HepG2 (cell line): Measurements from ENCODE around the gene B3GNT7. TPM values are rescaled to one million over a fixed set of nuclear protein-coding genes. Genes with fewer than 3 reads are reported as not detected.
A peak's percentile ranks its signal among the peaks of the same experiment; 100 is the strongest.

ENCODE experiments used
- ATAC-seq: fragments of 200-7000 bp; cut with Tn5 transposase; 3 replicates; pipeline ENCODE4 v1.9.1; 2020; ENCODE audit warnings: mild to moderate bottlenecking, moderate library complexity
- BruUV-seq: library from RNA; stranded (reverse); fragments of 400-500 nt; replicated peaks from 2 replicates; lab custom pipeline; 2021; lab: Mats Ljungman, UMichigan
- CTCF ChIA-PET: fragments of 300-600 bp; formaldehyde crosslinking; extraction: SDS; loops from one replicate; lab custom pipeline; 2021; ENCODE audit warnings: low total read pairs, inconsistent platforms, low intra/inter-chr PET ratio; lab: Yijun Ruan, JAX
- POLR2A ChIA-PET: fragments of 350-600 bp; sonication (Branson Sonifier 250); formaldehyde crosslinking; loops from one replicate; lab custom pipeline; 2020; ENCODE audit warnings: antibody characterized with exemption, inconsistent platforms; lab: Yijun Ruan, JAX
- DNase-seq: peaks from one replicate; pipeline ENCODE4 v3.0.0-alpha.2; 2015; ENCODE audit warnings: low spot score
- FAIRE-seq: peaks from 3 replicates; lab custom pipeline; 2011; peaks lifted over from hg19 to GRCh38; lab: Jason Lieb, UNC
- H2AFZ ChIP-seq: one replicate; pipeline ENCODE4 v1.6.1; 2011; ENCODE audit warnings: low read length, inconsistent platforms
- H3K27ac ChIP-seq: fragments of 300-600 bp; 3 replicates; pipeline ENCODE4 v1.8.0; 2011; ENCODE audit warnings: mixed run types, mild to moderate bottlenecking, mixed read lengths, low read length, inconsistent platforms; ENCODE audit not compliant: insufficient read depth; ENCODE audit errors: extremely low read length
- H3K27me3 ChIP-seq, 2 experiments: fragments of 200-600 bp in 1 of 2; 2 replicates in 1 of 2; 3 replicates in 1 of 2; pipeline versions ENCODE4 v1.6.0 to v1.8.0; 2011; ENCODE audit warnings: low read length in 2 of 2, mild to moderate bottlenecking in 2 of 2, moderate library complexity in 2 of 2, inconsistent platforms in 1 of 2; ENCODE audit not compliant: insufficient read depth in 2 of 2, control insufficient read depth in 1 of 2
- H3K36me3 ChIP-seq, 2 experiments: fragments of 200-600 bp in 1 of 2; replicated peaks in 1 of 2; 2 replicates in 1 of 2; 3 replicates in 1 of 2; pipeline versions ENCODE4 v1.5.1 to v1.8.0; 2011; ENCODE audit warnings: low read length in 2 of 2, inconsistent platforms in 1 of 2; ENCODE audit not compliant: insufficient read depth in 2 of 2, control insufficient read depth in 1 of 2
- H3K4me1 ChIP-seq: 2 replicates; pipeline ENCODE4 v1.5.1; 2012; ENCODE audit warnings: low read length, inconsistent platforms; ENCODE audit not compliant: insufficient read depth
- H3K4me2 ChIP-seq: 2 replicates; pipeline ENCODE4 v1.6.0; 2011; ENCODE audit warnings: low read depth, low read length, inconsistent platforms
- H3K4me3 ChIP-seq, 3 experiments: fragments of 200-600 bp in 1 of 3; sonication (generic), shearing (Covaris generic) in 1 of 3; replicated peaks in 1 of 3; 2 replicates each; pipeline ENCODE4 v1.5.1; 2011 to 2016; ENCODE audit warnings: low read length in 3 of 3, inconsistent platforms in 2 of 3, low read depth in 2 of 3, mild to moderate bottlenecking in 2 of 3, control low read depth in 1 of 3, mixed read lengths in 1 of 3; ENCODE audit not compliant: insufficient read depth in 1 of 3
- H3K79me2 ChIP-seq: one replicate; pipeline ENCODE4 v1.6.1; 2011; ENCODE audit warnings: low read length, inconsistent platforms; ENCODE audit not compliant: insufficient read depth
- H3K9ac ChIP-seq: 2 replicates; pipeline ENCODE4 v1.6.0; 2011; ENCODE audit warnings: mild to moderate bottlenecking, low read depth, low read length, inconsistent platforms; ENCODE audit not compliant: insufficient read depth
- H3K9me3 ChIP-seq: 2 replicates; pipeline ENCODE4 v1.5.1; 2012; ENCODE audit warnings: mild to moderate bottlenecking, low read length
- H4K20me1 ChIP-seq: 2 replicates; pipeline ENCODE4 v1.6.0; 2011; ENCODE audit warnings: inconsistent platforms, mild to moderate bottlenecking, low read length, moderate library complexity; ENCODE audit not compliant: insufficient read depth
- BHLHE40 ChIP-seq: IDR thresholded peaks from 2 replicates; pipeline ENCODE4 v1.6.1; 2011; ENCODE audit warnings: low read length, improper control_type of control experiment
- FOSL2 ChIP-seq: sonication (generic); formaldehyde crosslinking; IDR thresholded peaks from 2 replicates; pipeline ENCODE4 v1.4.0; 2020; ENCODE audit warnings: missing genetic modification reagents
- IRF9 ChIP-seq: sonication (generic); formaldehyde crosslinking; IDR thresholded peaks from 2 replicates; pipeline ENCODE4 v1.8.0; 2022; ENCODE audit warnings: missing genetic modification reagents, mild to moderate bottlenecking, borderline replicate concordance
- SOX13 ChIP-seq, 3 experiments: fragments of 450-650 bp in 1 of 3; sonication (generic) in 1 of 3; formaldehyde crosslinking in 1 of 3; IDR thresholded peaks in 2 of 3; conservative IDR thresholded peaks in 1 of 3; 2 replicates each; pipeline versions ENCODE4 v1.5.0 to v1.6.1; 2016 to 2020; ENCODE audit warnings: antibody characterized with exemption in 1 of 3, mild to moderate bottlenecking in 1 of 3, missing compliant biosample characterization in 1 of 3, missing genetic modification reagents in 1 of 3, moderate library complexity in 1 of 3
- SOX5 ChIP-seq: IDR thresholded peaks from 2 replicates; pipeline ENCODE4 v1.6.1; 2016; ENCODE audit warnings: borderline replicate concordance
- TEAD2 ChIP-seq: sonication (generic); formaldehyde crosslinking; IDR thresholded peaks from 2 replicates; pipeline ENCODE4 v1.9.0; 2021; ENCODE audit warnings: missing genetic modification reagents
- ZNF768 ChIP-seq: sonication (generic); formaldehyde crosslinking; IDR thresholded peaks from 2 replicates; pipeline ENCODE4 v1.4.0; 2020; ENCODE audit warnings: missing genetic modification reagents
- WGBS: methylation state at CpG from one replicate; pipeline ENCODE4 v1.1.6; 2017; ENCODE audit warnings: low lambda C conversion rate; 5-methylcytosine and 5-hydroxymethylcytosine counted together
- in situ Hi-C: cut with HindIII; loops from 2 replicates; pipeline ENCODE4 v1.10.0; 2017; ENCODE audit warnings: low pct_unique_long_range_greater_than_20kb; ENCODE audit not compliant: extremely low pct_ligation_motif_present
- intact Hi-C: fragments of 100-400 bp; cut with micrococcal nuclease; formaldehyde crosslinking; loops from one replicate; pipeline ENCODE4 v1.10.0; 2022; ENCODE audit not compliant: unreplicated experiment
- polyA plus RNA-seq, 8 experiments: library from polyadenylated mRNA; depleted of rRNA in 3 of 8; stranded (reverse) in 7 of 8; unstranded in 1 of 8; fragments of >200 nt; fragmentation: Illumina TruSeq in 4 of 8; extraction: Trizol in 4 of 8; gene quantifications; 2 replicates each; pipeline versions ENCODE4 v1.2.1 to v1.2.3, GENCODE V29; 2011 to 2016; ENCODE audit warnings: low read depth in 4 of 8, missing spikeins in 1 of 8, mixed read lengths in 1 of 8; ENCODE audit not compliant: insufficient read depth in 1 of 8
- total RNA-seq, 5 experiments: library from RNA; depleted of rRNA; stranded (reverse); fragments of >200 nt; fragmentation: Illumina TruSeq; extraction: Trizol; gene quantifications; 2 replicates each; pipeline ENCODE4 v1.2.3, GENCODE V29; 2016; ENCODE audit warnings: low read depth in 1 of 5

The B3GNT7 gene
- total and polyA plus RNA-seq, 2 of the 13 experiments (the other 11 are each of a cell fraction or from before 2014, with no cell fraction given): 0.04 to 0.24 TPM

GRCh38 chr2:231379266-231380215, 16.0 kb upstream of the B3GNT7 start:
- no peak overlapping the region for H3K27ac ChIP-seq
- H3K79me2 ChIP-seq: no peaks in the 10 kb centered on the region
- peaks cover 0 to 6% of the 10 kb centered on the region in 2 experiments; a peak in 3 of 5 replicates for H3K27me3 ChIP-seq
- 46% methylated on average over 18 of the region's 21 CpGs for WGBS
- POLR2A ChIA-PET: no interaction called here
- no peaks in the 10 kb centered on the region for H3K36me3 ChIP-seq
- peaks cover 24% of the 10 kb centered on the region for H3K4me1 ChIP-seq
- TF ChIP-seq TEAD2 (CRISPR knock-in tag): no peak
- TF ChIP-seq FOSL2: peak; percentile 37
- 0 out of 2 replicates have a peak, but pooled peaks have one; percentile 8 for TF ChIP-seq ZNF768 (CRISPR knock-in tag)
- no peak for TF ChIP-seq IRF9 (CRISPR knock-in tag)
- peak; percentile 76; the same call in 1 of the 2 replicates for TF ChIP-seq SOX5 (CRISPR knock-in tag)
- TF ChIP-seq BHLHE40: peak; percentile 62
- TF ChIP-seq SOX13 (IDR thresholded peaks at IDR 0.05): no peak
- TF ChIP-seq SOX13 (CRISPR knock-in tag; conservative IDR thresholded peaks at IDR 0.05 in 1 of 2, IDR thresholded peaks at IDR 0.05 in 1 of 2): peak in 1 of 2 experiments; percentile 74; a peak in 2 of 4 replicates
- H3K9me3 ChIP-seq: no peaks in the 10 kb centered on the region
- H2AFZ ChIP-seq: no peak overlapping the region
- CTCF ChIA-PET: no interaction called here
- H3K4me3 ChIP-seq: no peak overlapping the region
- in situ Hi-C loops (no loop called here), intact Hi-C loops (no loop called here)
- FAIRE-seq: no peak
- H3K9ac ChIP-seq: no peak overlapping the region
- peak; percentile 41 for DNase-seq
- ATAC-seq: no peak; the same call in 2 of the 3 replicates
- no TSS peak for BruUV-seq
- no peaks in the 10 kb centered on the region for H4K20me1 ChIP-seq
- H3K4me2 ChIP-seq: no peak overlapping the region
